HG03175 (cell line): ENCODE measurements around the gene SEPTIN2.
"Not testable (repeated sequence)": the region's sequence is repeated elsewhere in the genome, so short reads cannot be mapped to it uniquely, and the experiment has no call there.

ENCODE experiments used
- ATAC-seq: cut with Tn5 transposase; IDR thresholded peaks from one replicate; pipeline ENCODE4 v1.9.1; 2021; ENCODE audit warnings: mild to moderate bottlenecking, moderate library complexity; ENCODE audit not compliant: unreplicated experiment

Gene SEPTIN2

GRCh38 chr2:241312082-241312481, 3.6 kb upstream of the SEPTIN2 start:
- ATAC-seq = no peak

- ATAC-seq = no peak
Measured at GRCh38 chr2:241313543-241314095, 2.1 kb upstream of the SEPTIN2 start.

- no peak for ATAC-seq
Measured at GRCh38 chr2:241314226-241315092, 1.3 kb upstream of the SEPTIN2 start.

GRCh38 chr2:241315093-241315878, 439 bp upstream of the SEPTIN2 start, which contains the start of gene HDLBP:
Gene HDLBP (minus strand): TSS chr2:241315672. CDS start chr2:241266869, 48,803 bp downstream.
- peak; percentile 71 for ATAC-seq

- no peak for ATAC-seq
Measured at GRCh38 chr2:241316825-241317224, 1.1 kb downstream of the SEPTIN2 start.

- ATAC-seq = no peak
Measured at GRCh38 chr2:241317391-241317790, 1.7 kb downstream of the SEPTIN2 start.

GRCh38 chr2:241318830-241319229, 3.1 kb downstream of the SEPTIN2 start:
- not testable (repeated sequence) for ATAC-seq

GRCh38 chr2:241320394-241320793, 4.7 kb downstream of the SEPTIN2 start:
- no peak for ATAC-seq

GRCh38 chr2:241321033-241321432, 5.3 kb downstream of the SEPTIN2 start:
- ATAC-seq = no peak

- ATAC-seq = no peak
Measured at GRCh38 chr2:241321886-241322285, 6.2 kb downstream of the SEPTIN2 start.

GRCh38 chr2:241323778-241324177, 8.1 kb downstream of the SEPTIN2 start:
- no peak for ATAC-seq

- ATAC-seq = no peak
Measured at GRCh38 chr2:241324775-241325174, 9.1 kb downstream of the SEPTIN2 start.

- ATAC-seq = no peak
Measured at GRCh38 chr2:241325257-241325656, 9.5 kb downstream of the SEPTIN2 start.

GRCh38 chr2:241329669-241330615, 14.2 kb downstream of the SEPTIN2 start:
- ATAC-seq = no peak

GRCh38 chr2:241330616-241330981, 14.9 kb downstream of the SEPTIN2 start:
- no peak for ATAC-seq

- ATAC-seq = no peak
Measured at GRCh38 chr2:241334813-241335212, 19.1 kb downstream of the SEPTIN2 start.

GRCh38 chr2:241339839-241340630, 24.3 kb downstream of the SEPTIN2 start:
- no peak for ATAC-seq

- ATAC-seq = no peak
Measured at GRCh38 chr2:241340631-241341163, 25.0 kb downstream of the SEPTIN2 start.

GRCh38 chr2:241344925-241345651, 29.4 kb downstream of the SEPTIN2 start:
- no peak for ATAC-seq
